Kasumi-1 (cell line): ENCODE data around the gene RMI2.

ENCODE experiments used
- DNase-seq, 2 experiments: peaks; one replicate each; lab custom pipeline; 2025; lab: John Stamatoyannopoulos, UW

RMI2 gene

DNA sequence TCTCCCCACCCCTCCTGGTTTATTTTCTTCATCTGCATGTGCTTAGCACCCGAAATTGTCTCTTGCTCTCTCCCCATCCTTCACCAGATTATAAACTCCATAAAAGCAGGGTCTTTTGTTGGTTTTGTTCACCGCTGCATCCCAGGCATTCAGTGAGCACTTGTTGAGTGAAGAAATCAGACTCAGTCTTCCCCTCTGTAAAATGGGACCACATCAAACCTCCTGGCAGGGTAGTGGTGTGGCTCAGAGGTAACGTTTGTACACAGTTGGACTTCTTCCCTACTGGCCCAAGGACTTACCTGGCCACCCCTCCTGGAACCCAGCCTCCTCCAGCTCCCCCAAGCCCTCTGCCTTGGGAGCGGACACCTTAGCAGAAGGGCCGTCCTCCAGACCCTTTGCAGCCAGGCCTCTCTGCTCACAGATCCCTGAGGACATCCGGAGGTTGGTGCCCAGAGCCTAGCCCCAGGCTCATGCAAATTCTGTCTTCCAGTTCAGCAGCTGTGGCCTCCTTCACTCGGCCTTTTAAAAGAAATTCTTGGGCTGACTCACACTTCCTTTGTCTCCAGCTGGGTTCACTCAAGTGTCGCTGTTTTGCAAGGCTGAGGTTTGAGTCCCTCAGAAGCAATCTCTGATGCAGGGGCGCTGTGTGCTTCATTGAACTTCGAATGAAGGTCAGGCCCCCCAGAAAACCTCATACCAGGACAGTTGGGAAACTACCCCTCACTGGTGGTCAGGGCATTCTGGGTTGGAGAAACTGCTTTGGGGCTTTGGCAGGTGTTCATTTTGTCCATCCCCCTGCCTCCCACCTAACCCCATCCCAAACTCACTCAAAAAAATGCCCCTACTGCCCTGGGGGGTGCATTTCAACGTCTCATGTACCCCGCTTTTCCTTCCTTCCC lies 16.8 kb upstream of the RMI2 start:
- DNase-seq = peak; percentile 65 to 72

DNA sequence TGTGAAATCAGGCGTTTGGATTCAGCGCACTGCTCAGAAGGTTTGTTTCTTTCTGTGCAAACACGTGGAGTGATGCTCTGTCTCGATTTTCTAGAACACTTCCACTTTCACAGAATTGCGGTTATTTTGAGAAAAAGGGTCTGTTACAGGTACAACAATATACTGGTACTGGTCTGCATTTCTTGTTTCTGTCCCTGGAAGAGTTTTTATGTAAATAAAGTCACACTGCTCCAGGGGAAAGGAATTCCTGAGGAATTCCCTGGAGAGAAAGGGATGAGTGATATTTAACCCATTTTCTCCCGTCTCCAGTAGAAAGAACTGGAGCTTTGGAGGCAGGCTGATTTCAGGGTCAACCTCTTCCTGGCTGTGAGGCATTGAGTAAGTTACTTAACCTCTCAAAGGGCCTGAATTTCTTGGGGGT lies 16.2 kb upstream of the RMI2 start:
- DNase-seq = no peak

DNA sequence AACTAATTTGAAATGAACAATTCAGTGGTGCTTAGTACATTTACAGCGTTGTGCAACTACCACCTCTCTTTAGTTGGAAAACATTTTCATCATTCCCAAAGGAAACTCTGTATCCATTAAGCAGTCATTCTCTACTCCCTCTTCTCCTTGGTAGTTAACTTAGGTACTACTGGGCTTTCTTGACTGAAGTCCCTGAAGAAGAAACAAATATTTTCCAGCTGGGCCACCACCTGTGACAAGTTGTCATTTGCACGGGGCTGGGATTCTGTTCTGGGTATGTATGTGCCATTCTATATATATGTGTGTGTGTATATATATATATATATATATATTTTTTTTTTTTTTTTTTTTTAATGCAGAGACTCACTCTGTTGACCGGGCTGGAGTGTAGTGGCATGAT lies 15.4 kb upstream of the RMI2 start:
- no peak for DNase-seq

DNA sequence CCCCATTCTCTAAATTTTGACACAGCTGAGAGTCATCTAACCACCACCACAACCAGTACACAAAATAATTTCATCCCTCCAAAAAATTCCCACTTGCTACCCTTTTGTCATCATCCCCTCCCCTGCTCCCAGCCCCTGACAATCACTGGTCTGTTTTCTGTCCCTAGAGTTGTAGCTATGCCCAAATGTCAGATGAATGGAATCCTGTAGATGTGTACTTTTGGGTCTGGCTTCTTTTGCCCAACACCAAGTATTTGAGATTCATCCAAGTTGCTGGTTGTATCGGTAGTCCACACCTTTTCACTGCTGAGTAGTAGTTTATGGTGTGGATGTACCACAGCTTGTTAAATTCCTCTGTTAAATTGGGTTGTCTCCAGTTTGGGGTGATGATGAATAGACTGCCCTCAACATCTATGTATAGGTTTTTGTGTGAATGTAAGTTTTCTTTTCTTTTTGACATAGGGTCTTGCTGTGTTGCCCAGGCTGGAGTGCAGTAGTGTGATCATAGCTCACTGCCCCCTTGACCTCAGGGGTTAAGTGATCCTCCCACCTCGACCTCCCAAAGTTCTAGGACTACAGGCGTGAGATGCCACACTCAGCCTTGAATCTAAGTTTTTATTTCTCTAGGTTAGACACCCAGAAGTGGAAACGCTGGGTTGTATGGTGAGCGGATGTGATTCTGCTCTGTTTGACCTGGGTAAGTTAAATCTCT lies 14.6 kb upstream of the RMI2 start:
- no peak for DNase-seq

DNA sequence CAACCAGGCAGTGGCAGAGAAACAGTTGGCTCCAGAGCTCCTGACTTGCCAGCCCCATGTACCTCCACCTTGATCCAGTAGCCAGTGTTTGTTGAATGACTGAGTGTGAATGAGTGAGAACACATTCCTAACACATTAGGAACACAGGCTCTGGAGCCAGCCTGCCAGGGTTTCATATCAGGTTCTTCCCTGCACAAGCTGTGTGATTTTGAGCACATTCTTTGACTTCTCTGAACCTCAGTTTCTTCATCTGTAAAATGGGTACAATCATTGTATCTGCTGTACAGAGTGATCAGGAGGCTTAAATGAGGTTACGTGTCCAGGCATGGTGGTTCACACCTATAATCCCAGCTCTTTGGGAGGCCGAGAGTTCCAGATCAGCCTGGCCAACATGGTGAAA lies 13.3 kb upstream of the RMI2 start:
- DNase-seq = no peak

DNA sequence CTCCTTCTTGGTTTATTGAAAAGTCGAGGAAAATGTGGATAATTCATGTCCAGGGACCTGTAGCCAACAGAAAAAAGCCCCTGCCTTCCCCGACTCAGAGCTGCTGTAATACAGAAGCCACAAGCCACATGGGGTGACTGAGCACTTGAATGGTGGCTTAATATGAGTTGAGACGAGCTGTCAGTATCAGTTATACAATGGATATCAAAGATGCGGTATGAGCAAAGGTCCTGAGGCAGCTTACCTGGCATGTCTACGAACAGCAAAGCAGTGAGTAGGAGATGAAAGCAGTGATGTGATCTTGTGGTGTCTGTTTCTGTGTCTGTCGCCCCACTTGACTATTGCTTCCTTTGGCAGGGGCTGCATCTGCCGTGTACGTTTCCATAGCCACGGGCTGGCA lies 12.2 kb upstream of the RMI2 start:
- DNase-seq = no peak

DNA sequence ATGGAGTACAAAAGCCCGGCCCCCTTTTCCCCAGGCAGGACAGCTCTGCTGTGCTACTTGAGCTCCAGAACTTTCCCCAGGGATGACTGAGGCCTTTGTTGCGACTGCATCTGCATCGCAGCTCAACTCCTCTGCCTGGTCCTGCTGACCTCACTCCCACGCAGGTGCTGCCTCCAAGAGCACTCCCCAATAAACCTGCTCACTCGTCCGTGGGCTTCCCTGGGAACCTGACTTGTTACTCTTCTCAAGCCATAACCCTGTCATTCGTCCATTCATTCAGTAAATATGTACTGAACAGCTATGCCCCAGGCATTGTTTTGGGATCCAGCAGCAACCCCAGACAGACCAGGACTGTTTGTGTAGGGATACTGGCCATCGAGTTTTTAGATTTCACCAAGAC lies 11.6 kb upstream of the RMI2 start:
- DNase-seq = no peak

DNA sequence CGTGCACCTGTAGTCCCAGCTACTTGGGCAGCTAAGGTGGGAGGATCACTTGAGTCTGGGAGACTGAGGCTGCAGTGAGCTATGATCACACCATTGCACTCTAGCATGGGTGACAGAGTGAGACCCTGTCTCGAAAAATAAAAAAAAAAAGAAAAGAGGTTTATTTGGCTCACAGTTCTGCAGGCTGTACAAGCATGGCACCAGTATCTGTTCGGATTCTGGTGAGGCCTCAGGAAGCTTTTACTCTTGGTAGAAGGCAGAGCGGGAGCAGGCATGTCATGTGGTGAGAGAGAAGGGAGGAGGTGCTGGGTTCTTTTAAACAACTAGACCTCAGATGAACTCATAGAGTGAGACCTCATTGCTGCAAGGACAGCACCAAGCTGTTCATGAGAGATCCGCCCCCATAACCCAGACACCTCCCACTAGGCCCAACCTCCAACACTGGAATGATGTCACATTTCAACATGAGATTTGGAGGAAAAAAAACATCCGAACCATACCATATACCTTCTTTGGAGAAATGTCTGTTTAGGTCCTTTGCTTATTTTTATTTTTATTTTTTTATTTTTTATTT lies 10.3 kb upstream of the RMI2 start:
- no peak for DNase-seq

DNA sequence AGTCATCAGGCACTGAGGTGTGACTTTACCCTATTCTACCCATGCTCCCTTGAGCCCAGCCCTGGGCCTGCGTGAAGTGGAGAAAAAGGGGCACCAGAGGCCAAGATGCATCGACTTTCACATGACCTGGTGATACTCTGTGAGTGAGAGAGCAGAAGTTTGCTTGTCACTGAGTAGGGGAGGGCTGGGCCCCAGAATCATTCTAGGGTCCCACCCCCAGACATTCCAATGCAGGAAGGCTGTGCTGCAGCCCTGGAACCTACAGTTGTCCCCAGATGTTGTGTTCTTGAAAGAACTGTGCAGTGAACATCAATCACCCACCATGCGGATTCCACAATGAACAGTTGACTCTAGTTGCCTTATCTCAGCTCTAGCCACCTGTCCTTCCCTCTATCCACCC lies 6.2 kb upstream of the RMI2 start:
- DNase-seq = no peak

DNA sequence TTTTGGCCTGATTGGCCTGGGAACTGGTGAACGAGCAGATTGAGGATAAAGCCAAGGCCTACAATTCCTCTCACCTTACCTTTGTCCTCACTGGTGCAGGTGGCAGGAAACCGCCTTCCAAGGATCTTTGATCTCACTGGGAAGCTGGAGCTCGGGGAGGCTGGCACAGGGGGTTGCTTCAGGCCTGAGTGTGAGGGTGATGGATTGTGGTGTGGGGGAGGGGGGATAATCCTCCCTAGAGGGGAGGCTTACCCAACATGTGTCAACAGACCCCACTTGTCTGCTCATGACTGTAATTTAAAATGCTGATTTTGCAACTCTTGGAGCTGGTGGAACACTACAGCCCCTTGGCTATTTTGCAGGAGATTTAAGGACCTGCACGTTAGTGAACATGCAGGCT lies 4.5 kb upstream of the RMI2 start:
- no peak for DNase-seq

DNA sequence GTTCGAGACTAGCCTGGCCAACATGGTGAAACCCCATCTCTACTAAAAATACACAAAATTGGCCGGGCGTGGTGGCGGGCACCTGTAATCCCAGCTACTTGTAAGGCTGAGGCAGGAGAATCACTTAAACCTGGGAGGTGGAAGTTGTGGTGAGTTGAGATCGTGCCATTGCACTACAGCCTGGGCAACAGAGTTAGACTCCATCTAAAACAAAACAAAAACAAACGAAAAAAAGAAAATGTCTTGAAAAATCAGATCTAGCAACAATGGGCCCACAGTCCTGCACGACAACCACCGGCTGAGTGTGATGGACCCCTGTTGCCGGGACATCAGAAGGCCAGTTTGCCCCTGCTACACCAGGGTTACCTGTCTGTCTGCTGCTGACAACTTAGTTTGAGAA lies 3.9 kb upstream of the RMI2 start:
- DNase-seq = no peak

DNA sequence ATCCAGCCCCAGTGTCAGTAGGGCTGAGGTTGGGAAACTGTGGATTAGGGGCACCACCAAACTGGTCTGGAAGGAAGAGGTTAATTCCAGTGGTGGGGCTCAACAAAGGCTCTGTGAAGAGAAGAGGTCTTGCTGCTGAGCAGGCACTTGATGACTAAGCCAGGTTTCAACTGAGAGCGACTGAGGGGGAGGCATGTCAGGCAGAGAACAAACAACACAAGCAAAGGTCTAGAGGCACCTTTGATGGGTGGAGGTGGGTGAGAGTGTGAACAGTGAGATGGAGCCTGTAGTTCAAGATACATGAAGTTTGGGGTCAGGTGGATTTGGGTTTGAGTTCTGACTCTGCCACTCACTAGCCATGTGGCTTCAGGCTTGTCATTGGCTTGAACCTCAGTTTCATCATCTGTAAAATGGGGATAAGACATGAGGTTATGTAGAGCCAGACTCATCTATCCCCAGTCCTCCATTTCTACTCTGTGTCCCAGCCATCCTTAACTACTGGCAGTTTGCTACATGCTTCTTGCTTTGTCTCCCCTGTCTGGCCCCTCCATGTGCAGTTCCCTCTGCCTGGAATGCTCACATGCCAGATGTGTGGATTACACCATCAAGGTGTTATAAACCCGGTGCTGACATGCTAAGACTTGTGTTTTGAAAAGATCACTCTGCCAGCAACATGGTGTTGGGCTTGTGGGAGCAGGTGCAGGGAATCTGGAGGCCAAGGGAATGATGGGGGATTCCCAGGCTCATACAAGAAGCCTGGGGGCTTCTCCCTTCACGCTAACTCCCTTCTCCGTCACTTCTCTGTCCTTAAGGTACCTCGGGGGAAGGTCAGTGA lies 3.0 kb upstream of the RMI2 start:
- DNase-seq = no peak

DNA sequence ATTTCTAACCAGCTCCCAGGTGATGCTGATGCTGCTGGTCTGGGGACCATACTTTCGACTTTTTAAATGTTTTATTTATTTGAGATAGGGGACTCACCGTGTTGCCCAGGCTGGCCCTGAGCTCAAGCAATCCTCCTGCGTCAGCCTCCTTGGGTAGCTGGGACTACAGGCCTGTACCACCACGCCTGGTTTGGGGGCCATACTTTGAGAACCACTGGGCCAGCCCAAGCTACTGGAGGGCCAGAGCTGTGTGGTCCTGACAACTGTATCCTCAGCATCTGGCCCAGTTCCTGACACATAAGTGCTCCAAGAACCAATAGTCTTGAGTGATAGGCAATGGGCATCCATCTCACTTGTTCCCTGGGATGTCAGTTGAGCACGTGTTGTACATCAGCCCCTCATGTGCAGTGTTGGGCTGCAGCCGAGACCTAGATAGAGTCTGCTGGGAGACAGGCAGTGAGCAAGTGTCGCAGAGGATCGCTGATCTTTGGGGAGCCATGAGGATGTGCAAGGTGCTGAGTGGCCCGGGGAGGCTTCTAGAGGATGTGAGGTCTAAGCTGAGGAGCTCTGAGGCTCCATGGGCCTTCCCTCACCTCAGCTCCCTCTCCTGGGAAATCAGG lies 1.6 kb downstream of the RMI2 start:
- no peak for DNase-seq

DNA sequence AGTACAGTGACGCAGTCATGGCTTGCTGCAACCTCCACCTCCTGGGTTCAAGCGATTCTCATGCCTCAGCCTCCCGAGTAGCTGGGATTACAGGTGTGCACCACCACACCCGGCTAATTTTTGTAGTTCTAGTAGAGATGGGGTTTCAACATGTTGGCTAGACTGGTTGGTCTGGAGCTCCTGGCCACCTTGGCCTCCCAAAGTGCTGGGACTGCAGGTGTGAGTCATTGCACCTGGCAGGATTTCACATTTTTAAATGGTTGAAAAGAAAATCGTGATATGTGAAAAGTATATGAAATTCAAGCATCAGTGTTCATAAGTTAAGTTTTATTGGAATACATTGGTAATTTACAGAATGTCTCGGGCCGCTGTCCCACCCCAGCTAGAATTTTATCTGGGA lies 2.6 kb downstream of the RMI2 start:
- no peak for DNase-seq

DNA sequence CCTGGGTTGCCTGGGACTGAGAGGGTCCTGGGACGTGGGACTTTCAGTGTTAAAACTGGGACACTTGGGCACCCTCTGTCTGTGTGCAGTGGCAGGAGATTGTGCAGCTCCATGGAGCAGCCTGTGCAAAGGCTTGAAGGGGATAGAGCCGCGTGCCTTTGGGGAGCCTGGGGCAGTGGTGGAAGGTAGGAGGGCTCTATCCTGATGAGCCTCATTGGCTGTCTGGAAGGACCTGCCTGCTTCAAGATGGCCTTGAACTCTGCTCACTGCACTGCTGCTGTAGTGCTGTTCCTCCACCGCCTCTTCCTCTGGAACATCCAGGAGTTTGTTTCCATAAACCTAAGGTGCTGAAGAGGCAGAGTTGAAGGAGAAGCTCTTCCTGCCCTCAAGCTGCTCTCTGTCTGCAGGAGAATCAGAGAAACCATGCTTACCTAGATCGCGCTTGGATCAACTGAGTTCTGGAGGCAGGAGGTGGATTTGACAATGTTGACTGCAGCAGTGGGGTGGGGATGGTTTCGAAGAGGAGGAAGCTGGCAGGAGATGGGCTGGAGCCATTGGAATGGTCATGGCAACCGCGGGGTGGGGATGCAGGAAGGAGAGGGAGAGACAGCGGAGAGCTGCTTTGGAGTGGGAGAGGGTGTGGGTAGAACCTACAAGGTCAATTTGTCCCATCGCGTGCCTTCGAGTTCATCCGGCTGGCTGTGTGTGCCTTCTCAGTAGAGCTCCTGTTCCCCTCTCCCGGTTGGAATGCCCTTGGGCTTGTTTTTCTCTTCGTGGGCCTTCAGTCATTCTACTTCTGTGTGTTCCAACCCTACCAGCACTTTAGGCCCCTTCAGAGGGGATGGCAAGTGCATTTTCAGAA lies 3.7 kb downstream of the RMI2 start:
- DNase-seq = no peak

DNA sequence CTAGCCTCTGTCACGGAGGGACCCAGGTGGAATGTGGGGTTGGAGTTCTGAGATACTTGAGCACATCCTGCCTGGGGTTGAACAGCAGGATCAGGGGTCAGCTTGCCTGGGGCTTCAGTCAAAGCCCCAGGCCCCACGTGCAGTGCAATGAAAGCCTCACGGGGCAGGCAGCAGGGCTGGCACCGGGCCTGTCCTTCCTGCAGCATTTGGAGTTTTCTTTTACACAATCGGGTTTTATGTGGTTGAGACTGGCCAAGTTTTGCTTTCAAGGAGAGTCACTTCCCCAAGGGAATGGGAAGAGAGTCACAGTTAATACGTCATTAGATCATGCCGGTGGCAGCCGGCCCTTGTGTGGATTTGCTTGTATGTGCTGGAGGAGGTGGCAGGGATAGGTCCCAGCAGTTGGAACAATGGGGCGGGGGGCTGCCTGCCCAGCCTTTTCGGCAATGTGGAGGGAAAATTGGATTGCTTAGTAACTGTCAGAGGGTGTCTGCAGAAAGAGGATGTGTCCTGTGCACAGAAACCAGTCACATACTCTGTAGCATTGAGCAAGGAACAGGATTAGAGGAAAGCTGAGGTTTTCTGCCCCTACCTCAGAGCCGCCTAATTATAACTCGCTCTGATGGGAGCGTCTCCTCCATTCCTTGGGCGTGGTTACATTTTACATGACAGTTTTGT lies 4.5 kb downstream of the RMI2 start:
- DNase-seq = peak; percentile 31 to 36

DNA sequence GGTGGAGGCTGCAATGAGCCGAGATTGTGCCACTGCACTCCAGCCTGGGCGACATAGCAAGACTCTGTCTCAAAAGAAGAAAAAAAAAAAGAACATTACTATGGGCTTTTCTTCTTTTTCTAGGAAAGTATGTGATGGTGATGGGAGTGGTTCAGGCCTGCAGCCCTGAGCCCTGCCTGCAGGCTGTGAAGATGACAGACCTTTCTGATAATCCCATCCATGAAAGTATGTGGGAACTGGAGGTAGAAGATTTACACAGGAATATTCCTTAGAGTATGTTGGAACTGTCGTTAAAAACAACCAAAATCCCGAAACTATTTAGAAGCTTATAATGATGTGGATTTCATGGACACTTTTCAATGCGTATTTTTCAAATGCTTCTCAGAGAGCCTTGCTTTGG lies 5.3 kb downstream of the RMI2 start:
- no peak for DNase-seq

DNA sequence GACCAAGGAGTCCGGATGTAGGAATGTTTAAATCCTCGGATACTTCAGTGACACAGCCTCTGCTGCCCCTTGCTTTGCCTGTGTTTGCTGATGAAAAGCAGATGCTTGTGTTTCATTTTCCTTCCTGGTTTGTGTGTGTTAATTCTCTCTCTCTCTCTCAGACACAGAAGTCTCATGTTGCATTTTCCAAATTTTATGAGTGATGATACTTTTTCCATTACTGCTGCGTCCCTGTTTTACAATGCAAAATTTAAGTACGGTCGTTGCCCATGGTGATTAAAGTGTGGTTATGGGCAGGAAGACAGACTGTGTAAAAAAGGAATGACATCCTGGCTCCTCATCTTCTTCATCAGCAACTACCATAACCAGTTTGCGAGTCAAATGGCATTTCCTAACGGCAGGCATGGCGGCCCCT lies 5.7 kb downstream of the RMI2 start:
- no peak for DNase-seq

DNA sequence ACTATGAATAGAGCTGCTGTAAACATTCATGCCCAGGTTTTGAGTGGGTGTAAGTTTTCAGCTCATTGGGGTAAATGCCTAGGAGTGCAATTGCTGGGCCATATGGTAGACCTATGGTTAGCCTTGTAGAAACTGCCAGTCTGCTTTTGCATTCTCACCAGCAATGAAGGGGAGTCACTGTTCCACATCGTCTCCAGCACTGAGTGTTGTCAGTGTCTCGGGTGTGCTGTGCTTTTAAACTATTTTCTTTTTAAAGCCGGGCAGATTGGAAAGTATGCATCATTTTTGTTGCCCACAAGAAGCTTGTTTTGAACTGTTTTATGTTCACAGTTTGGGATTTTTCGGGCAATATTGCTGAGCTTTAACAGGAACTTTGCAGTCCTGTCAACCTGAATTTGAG lies 7.9 kb downstream of the RMI2 start:
- no peak for DNase-seq

DNA sequence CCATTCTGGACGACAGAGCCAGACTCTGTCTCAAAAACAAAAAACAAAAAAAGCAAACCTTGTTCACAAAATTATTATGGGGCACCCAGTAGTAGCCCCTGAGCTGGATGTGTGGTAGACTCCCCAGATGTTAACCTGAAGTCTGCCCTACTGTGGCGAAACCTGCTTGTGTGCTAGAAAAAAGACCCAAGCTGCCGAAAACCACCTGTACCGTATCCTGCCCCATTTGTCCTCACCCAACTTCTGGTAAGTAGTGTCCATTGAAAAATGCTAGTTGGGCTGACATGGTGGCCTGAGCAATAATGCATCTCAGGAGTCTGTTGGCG lies 9.1 kb downstream of the RMI2 start:
- DNase-seq = no peak
